ENCODE results near the gene FBLN5. TPM values are rescaled to one million over a fixed set of nuclear protein-coding genes. Genes with fewer than 3 reads are reported as not detected.
"Not testable (repeated sequence)": the region's sequence is repeated elsewhere in the genome, so short reads cannot be mapped to it uniquely, and the experiment has no call there.

Gene FBLN5
- total RNA-seq, 1 experiment from 2014 or later, result not detected

DNA sequence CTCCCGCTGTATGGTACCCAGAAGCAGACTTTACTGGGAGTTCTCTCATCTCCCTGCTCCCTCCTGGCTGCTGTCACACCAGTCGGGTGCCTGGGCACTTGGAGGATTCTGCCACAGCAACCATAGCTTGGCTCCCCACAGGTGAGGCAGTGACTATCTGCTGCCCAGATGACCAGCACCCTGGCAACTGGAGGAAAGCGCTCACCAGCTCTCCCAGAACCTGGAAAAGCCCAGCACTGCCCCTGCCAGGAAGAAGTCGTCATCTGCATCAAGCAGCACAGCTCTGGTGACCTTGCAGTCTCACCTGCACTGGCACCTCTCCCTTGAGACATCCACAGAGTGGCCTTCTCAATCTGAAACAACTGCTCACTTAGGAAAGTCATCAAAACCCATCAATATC lies 48.3 kb downstream of the FBLN5 start:
- no TSS peak for BruUV-seq (replicated peaks)
- no peaks in the 10 kb centered on the region for H3K27me3 ChIP-seq (ENCODE audit: insufficient read depth, low read depth)
- CTCF ChIA-PET, result interaction anchor here (0.6 kb wide), 1 partner anchor 208 kb away, joined by 6 read pairs; no protein-coding TSS in a partner anchor
- no peaks in the 10 kb centered on the region for H3K4me1 ChIP-seq (replicated peaks; ENCODE audit: insufficient read depth)
- no peaks in the 10 kb centered on the region for H4K20me1 ChIP-seq (ENCODE audit: insufficient read depth)
- no peaks in the 10 kb centered on the region for H3K36me3 ChIP-seq (ENCODE audit: low read depth)
- intact Hi-C loops (cut with micrococcal nuclease; ENCODE audit: unreplicated experiment), result no loop called here
- no peaks in the 10 kb centered on the region for H3K79me2 ChIP-seq (ENCODE audit: low read depth)
- no peaks in the 10 kb centered on the region for H3K9me3 ChIP-seq (ENCODE audit: insufficient read depth, low read depth)
- POLR2A ChIA-PET (ENCODE audit: unreplicated experiment), result no interaction called here
- no peak overlapping the region for H3K4me2 ChIP-seq
- no peak for DNase-seq
- no peak overlapping the region for H3K27ac ChIP-seq
- H3K9me2 ChIP-seq (ENCODE audit: insufficient read depth), result no peaks in the 10 kb centered on the region
- H3F3A ChIP-seq (ENCODE audit: insufficient read depth, low read depth), result no peaks in the 10 kb centered on the region
- no peak overlapping the region for H2AFZ ChIP-seq
- TF ChIP-seq CTCF (conservative IDR thresholded peaks at IDR 0.05) (no peak), EZH2 (IDR thresholded peaks at IDR 0.05; ENCODE audit: low read depth) (no peak)
- no peak overlapping the region for H3K4me3 ChIP-seq

DNA sequence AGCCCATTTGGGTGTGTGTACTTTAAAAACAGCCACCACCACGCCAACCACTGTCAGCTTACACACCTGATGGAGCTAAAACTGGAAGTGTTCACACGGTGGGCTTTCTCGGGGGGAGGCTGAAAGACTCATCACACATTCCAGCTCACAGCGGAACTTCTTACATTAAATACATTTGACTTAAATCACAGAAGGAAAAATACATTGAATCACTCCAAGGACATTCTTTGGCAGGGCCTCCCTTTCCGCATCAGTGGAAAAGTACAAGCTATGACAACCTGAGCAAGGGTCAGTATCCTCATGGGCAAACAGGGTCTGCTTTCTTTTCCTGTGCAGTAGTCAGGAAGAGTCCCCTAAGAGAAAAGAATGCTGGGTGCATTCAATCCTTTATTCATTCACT lies 49.1 kb downstream of the FBLN5 start:
- intact Hi-C loops (cut with micrococcal nuclease; ENCODE audit: unreplicated experiment), result no loop called here
- H4K20me1 ChIP-seq (ENCODE audit: insufficient read depth), result no peaks in the 10 kb centered on the region
- no peak overlapping the region for H3K4me2 ChIP-seq
- POLR2A ChIA-PET (ENCODE audit: unreplicated experiment), result no interaction called here
- no peak overlapping the region for H3K27ac ChIP-seq
- H2AFZ ChIP-seq, result no peak overlapping the region
- H3K4me1 ChIP-seq (replicated peaks; ENCODE audit: insufficient read depth), result no peaks in the 10 kb centered on the region
- no peaks in the 10 kb centered on the region for H3K36me3 ChIP-seq (ENCODE audit: low read depth)
- H3K9me3 ChIP-seq (ENCODE audit: insufficient read depth, low read depth), result no peaks in the 10 kb centered on the region
- no peak overlapping the region for H3K4me3 ChIP-seq
- DNase-seq, result no peak
- BruUV-seq (replicated peaks), result no TSS peak
- CTCF ChIA-PET, result no interaction called here
- no peaks in the 10 kb centered on the region for H3F3A ChIP-seq (ENCODE audit: insufficient read depth, low read depth)
- TF ChIP-seq CTCF (conservative IDR thresholded peaks at IDR 0.05), result no peak
- no peak for TF ChIP-seq EZH2 (IDR thresholded peaks at IDR 0.05; ENCODE audit: low read depth)
- H3K79me2 ChIP-seq (ENCODE audit: low read depth), result no peaks in the 10 kb centered on the region
- H3K27me3 ChIP-seq (ENCODE audit: insufficient read depth, low read depth), result no peaks in the 10 kb centered on the region
- H3K9me2 ChIP-seq (ENCODE audit: insufficient read depth), result no peaks in the 10 kb centered on the region

DNA sequence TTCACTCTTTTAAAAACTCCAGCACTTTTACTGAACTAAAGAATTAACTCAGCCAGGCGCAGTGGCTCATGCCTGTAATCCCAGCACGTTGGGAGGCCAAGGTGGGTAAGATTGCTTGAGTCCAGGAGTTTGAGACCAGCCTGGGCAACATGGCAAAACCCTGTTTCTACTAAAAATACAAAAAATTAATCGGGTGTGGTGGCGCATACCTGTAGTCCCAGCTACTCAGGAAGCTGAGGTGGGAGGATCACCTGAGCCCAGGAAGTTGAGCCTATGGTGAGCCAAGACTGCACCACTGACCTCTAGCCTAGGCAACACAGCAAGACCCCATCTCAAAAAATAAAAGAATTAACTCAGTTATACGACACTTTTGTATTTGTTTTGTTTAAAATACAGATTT lies 49.8 kb downstream of the FBLN5 start:
- H2AFZ ChIP-seq; BruUV-seq (replicated peaks); H3K27me3 ChIP-seq (ENCODE audit: insufficient read depth, low read depth); POLR2A ChIA-PET (ENCODE audit: unreplicated experiment); H3K4me3 ChIP-seq; H3K4me1 ChIP-seq (replicated peaks; ENCODE audit: insufficient read depth); H3K4me2 ChIP-seq; H4K20me1 ChIP-seq (ENCODE audit: insufficient read depth); H3K79me2 ChIP-seq (ENCODE audit: low read depth); H3K36me3 ChIP-seq (ENCODE audit: low read depth); H3K9me3 ChIP-seq (ENCODE audit: insufficient read depth, low read depth); H3K9me2 ChIP-seq (ENCODE audit: insufficient read depth); intact Hi-C loops (cut with micrococcal nuclease; ENCODE audit: unreplicated experiment); CTCF ChIA-PET; H3F3A ChIP-seq (ENCODE audit: insufficient read depth, low read depth); H3K27ac ChIP-seq; DNase-seq: not testable (repeated sequence)

DNA sequence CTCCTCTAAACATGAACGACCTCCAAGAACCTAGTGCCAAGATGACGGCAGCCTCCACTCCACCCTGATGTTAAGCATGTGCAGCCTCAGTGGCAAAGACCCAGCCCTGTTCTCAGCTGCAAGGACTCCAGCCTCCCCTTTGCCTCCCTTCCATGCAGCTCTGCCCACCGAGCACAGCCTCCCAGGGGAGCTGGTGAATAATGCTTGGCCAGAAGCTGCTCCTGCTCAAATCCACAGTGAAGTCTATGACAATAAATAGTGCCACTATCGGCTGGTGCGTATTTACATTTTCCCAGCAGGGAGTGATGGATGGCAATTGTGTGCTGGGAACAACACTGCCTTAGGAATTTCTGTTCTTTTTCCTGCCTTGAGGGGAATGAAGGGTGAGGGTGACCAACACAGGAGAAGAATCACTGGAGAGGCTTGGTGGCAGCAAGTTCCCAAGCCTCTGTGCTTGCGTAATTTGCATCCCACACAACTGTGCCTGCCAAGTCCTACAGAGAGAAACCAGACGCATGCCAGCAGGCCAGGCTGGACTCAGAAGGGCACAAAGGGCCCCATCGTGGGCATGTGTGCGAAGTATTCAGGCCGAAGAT lies 50.3 kb downstream of the FBLN5 start:
- Histone ChIP-seq H3K4me2 (no peak overlapping the region), H3K4me1 (replicated peaks; ENCODE audit: insufficient read depth) (no peaks in the 10 kb centered on the region), H3K4me3 (no peak overlapping the region), H3K27me3 (ENCODE audit: insufficient read depth, low read depth) (no peaks in the 10 kb centered on the region), H3F3A (ENCODE audit: insufficient read depth, low read depth) (no peaks in the 10 kb centered on the region), H3K36me3 (ENCODE audit: low read depth) (no peaks in the 10 kb centered on the region), H3K27ac (no peak overlapping the region), H2AFZ (no peak overlapping the region), H3K9me3 (ENCODE audit: insufficient read depth, low read depth) (no peaks in the 10 kb centered on the region), H4K20me1 (ENCODE audit: insufficient read depth) (no peaks in the 10 kb centered on the region), H3K79me2 (ENCODE audit: low read depth) (no peaks in the 10 kb centered on the region), H3K9me2 (ENCODE audit: insufficient read depth) (no peaks in the 10 kb centered on the region)
- peak in 1 of 2 experiments; percentile 59 for DNase-seq
- intact Hi-C loops (cut with micrococcal nuclease; ENCODE audit: unreplicated experiment), result no loop called here
- BruUV-seq (replicated peaks), result no TSS peak
- POLR2A ChIA-PET (ENCODE audit: unreplicated experiment), result no interaction called here
- CTCF ChIA-PET, result no interaction called here
- TF ChIP-seq EZH2 (IDR thresholded peaks at IDR 0.05; ENCODE audit: low read depth) (no peak), CTCF (conservative IDR thresholded peaks at IDR 0.05) (no peak)

All from PC-9 (cell line).